HepG2 (cell line): ENCODE data around the gene BOLL. TPM values are rescaled to one million over a fixed set of nuclear protein-coding genes. Genes with fewer than 3 reads are reported as not detected.
A peak's percentile ranks its signal among the peaks of the same experiment; 100 is the strongest.

Experiments used
- CENPT ChIP-seq: sonication (generic); formaldehyde crosslinking; IDR thresholded peaks from 2 replicates; pipeline ENCODE4 v1.8.0; 2022; ENCODE audit warnings: low read depth, mild to moderate bottlenecking, moderate library complexity, missing genetic modification reagents
- NFKBIZ ChIP-seq: IDR thresholded peaks from 2 replicates; pipeline ENCODE4 v1.6.1; 2018; ENCODE audit warnings: missing genetic modification reagents, missing compliant biosample characterization
- PITX1 ChIP-seq: sonication (generic); formaldehyde crosslinking; IDR thresholded peaks from 2 replicates; pipeline ENCODE4 v1.5.1; 2020; ENCODE audit warnings: mild to moderate bottlenecking, missing genetic modification reagents
- TAF1 ChIP-seq: sonication (generic); formaldehyde crosslinking; IDR thresholded peaks from 2 replicates; pipeline ENCODE4 v1.4.0; 2020; ENCODE audit warnings: missing genetic modification reagents
- TOPORS ChIP-seq: sonication (generic); formaldehyde crosslinking; IDR thresholded peaks from 2 replicates; pipeline ENCODE4 v1.8.0; 2023; ENCODE audit warnings: mild to moderate bottlenecking, missing genetic modification reagents
- ZNF263 ChIP-seq: sonication (generic); formaldehyde crosslinking; IDR thresholded peaks from 2 replicates; pipeline ENCODE4 v1.4.0; 2020; ENCODE audit warnings: missing genetic modification reagents
- ZNF33A ChIP-seq: sonication (generic); formaldehyde crosslinking; IDR thresholded peaks from 2 replicates; pipeline ENCODE4 v1.5.1; 2020; ENCODE audit warnings: missing genetic modification reagents, mild to moderate bottlenecking, moderate library complexity, borderline replicate concordance
- ZNF567 ChIP-seq: sonication (generic); formaldehyde crosslinking; IDR thresholded peaks from 2 replicates; pipeline ENCODE4 v1.8.1; 2023; ENCODE audit warnings: mild to moderate bottlenecking, missing genetic modification reagents, borderline replicate concordance
- ZNF816 ChIP-seq: sonication (generic); formaldehyde crosslinking; IDR thresholded peaks from 2 replicates; pipeline ENCODE4 v1.8.0; 2022; ENCODE audit warnings: missing genetic modification reagents, mild to moderate bottlenecking, borderline replicate concordance
- ZNF883 ChIP-seq: sonication (generic); formaldehyde crosslinking; IDR thresholded peaks from 2 replicates; pipeline ENCODE4 v1.5.1; 2020; ENCODE audit warnings: mild to moderate bottlenecking, missing genetic modification reagents; ENCODE audit errors: not compliant biosample characterization
- polyA plus RNA-seq, 8 experiments: library from polyadenylated mRNA; depleted of rRNA in 3 of 8; stranded (reverse) in 7 of 8; unstranded in 1 of 8; fragments of >200 nt; fragmentation: Illumina TruSeq in 4 of 8; extraction: Trizol in 4 of 8; gene quantifications; 2 replicates each; pipeline versions ENCODE4 v1.2.1 to v1.2.3, GENCODE V29; 2011 to 2016; ENCODE audit warnings: low read depth in 4 of 8, missing spikeins in 1 of 8, mixed read lengths in 1 of 8; ENCODE audit not compliant: insufficient read depth in 1 of 8
- total RNA-seq, 5 experiments: library from RNA; depleted of rRNA; stranded (reverse); fragments of >200 nt; fragmentation: Illumina TruSeq; extraction: Trizol; gene quantifications; 2 replicates each; pipeline ENCODE4 v1.2.3, GENCODE V29; 2016; ENCODE audit warnings: low read depth in 1 of 5
- TF ChIP-seq, protein P1 (sequence below): IDR thresholded peaks from 2 replicates; pipeline ENCODE4 v1.6.1; 2016; ENCODE audit warnings: missing genetic modification reagents, missing compliant biosample characterization
- TF ChIP-seq, protein P2 (sequence below): sonication (generic); formaldehyde crosslinking; IDR thresholded peaks from 2 replicates; pipeline ENCODE4 v1.5.1; 2020; ENCODE audit warnings: missing genetic modification reagents, mild to moderate bottlenecking, borderline replicate concordance
- TF ChIP-seq, protein P3 (sequence below): sonication (generic); formaldehyde crosslinking; IDR thresholded peaks from 2 replicates; pipeline ENCODE4 v1.4.0; 2020; ENCODE audit warnings: missing genetic modification reagents
- TF ChIP-seq, protein P4 (sequence below): sonication (generic); formaldehyde crosslinking; IDR thresholded peaks from 2 replicates; pipeline ENCODE4 v1.5.0; 2020; ENCODE audit warnings: missing genetic modification reagents
- TF ChIP-seq, protein P5 (sequence below): sonication (generic); formaldehyde crosslinking; IDR thresholded peaks from 2 replicates; pipeline ENCODE4 v1.5.1; 2020; ENCODE audit warnings: missing genetic modification reagents, mild to moderate bottlenecking, borderline replicate concordance

The BOLL gene
- total and polyA plus RNA-seq, 2 of the 13 experiments (the other 11 are each of a cell fraction or from before 2014, with no cell fraction given) = not detected

DNA sequence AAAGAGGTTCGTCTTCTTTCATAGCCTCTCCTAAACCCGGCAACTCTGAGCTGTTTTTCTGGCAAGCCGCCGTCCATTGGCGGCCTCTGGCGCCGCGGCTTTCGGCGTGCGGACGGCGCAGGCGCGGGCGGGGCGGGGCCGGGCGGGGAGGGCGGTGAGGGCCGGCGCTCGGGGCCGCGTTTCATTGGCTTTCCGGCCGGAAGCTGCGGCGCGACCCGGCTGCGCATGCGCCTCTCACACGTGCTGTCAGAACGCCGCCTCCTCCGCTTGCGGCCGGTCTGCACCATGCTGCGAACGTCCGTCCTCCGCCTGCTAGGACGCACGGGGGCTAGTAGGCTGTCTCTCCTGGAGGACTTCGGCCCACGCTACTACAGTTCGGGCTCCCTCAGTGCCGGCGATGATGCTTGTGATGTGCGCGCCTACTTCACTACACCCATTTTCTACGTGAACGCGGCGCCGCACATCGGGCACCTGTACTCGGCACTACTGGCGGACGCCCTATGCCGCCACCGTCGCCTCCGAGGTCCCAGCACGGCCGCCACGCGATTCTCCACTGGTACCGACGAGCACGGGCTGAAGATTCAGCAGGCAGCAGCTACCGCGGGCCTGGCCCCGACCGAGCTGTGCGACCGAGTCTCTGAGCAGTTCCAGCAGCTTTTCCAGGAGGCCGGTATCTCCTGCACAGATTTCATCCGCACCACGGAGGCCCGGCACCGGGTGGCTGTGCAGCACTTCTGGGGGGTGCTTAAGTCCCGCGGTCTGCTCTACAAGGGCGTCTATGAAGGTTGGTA is 79.8 kb downstream of the BOLL start, which contains the start of gene MARS2 (continued):
- TF ChIP-seq NFKBIZ = 0 out of 2 replicates have a peak, but pooled peaks have one; percentile 20
- TF ChIP-seq, protein P1, sequence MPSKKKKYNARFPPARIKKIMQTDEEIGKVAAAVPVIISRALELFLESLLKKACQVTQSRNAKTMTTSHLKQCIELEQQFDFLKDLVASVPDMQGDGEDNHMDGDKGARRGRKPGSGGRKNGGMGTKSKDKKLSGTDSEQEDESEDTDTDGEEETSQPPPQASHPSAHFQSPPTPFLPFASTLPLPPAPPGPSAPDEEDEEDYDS = peak; percentile 75
- peak; percentile 60 for TF ChIP-seq ZNF883 (CRISPR knock-in tag)
- TF ChIP-seq TOPORS = no peak; the same call in 1 of the 2 replicates
- TF ChIP-seq PITX1 (CRISPR knock-in tag) = peak; percentile 43
- TF ChIP-seq CENPT = 0 out of 2 replicates have a peak, but pooled peaks have one; percentile 55
- peak; percentile 98 for TF ChIP-seq TAF1
- peak; percentile 82; the same call in 1 of the 2 replicates for TF ChIP-seq ZNF816
- TF ChIP-seq, protein P2, sequence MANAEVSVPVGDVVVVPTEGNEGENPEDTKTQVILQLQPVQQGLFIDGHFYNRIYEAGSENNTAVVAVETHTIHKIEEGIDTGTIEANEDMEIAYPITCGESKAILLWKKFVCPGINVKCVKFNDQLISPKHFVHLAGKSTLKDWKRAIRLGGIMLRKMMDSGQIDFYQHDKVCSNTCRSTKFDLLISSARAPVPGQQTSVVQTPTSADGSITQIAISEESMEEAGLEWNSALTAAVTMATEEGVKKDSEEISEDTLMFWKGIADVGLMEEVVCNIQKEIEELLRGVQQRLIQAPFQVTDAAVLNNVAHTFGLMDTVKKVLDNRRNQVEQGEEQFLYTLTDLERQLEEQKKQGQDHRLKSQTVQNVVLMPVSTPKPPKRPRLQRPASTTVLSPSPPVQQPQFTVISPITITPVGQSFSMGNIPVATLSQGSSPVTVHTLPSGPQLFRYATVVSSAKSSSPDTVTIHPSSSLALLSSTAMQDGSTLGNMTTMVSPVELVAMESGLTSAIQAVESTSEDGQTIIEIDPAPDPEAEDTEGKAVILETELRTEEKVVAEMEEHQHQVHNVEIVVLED (CRISPR knock-in tag) = peak; percentile 80; the same call in 1 of the 2 replicates
- TF ChIP-seq ZNF33A (CRISPR knock-in tag) = no peak
- TF ChIP-seq ZNF263 (CRISPR knock-in tag) = no peak
- TF ChIP-seq, protein P3, sequence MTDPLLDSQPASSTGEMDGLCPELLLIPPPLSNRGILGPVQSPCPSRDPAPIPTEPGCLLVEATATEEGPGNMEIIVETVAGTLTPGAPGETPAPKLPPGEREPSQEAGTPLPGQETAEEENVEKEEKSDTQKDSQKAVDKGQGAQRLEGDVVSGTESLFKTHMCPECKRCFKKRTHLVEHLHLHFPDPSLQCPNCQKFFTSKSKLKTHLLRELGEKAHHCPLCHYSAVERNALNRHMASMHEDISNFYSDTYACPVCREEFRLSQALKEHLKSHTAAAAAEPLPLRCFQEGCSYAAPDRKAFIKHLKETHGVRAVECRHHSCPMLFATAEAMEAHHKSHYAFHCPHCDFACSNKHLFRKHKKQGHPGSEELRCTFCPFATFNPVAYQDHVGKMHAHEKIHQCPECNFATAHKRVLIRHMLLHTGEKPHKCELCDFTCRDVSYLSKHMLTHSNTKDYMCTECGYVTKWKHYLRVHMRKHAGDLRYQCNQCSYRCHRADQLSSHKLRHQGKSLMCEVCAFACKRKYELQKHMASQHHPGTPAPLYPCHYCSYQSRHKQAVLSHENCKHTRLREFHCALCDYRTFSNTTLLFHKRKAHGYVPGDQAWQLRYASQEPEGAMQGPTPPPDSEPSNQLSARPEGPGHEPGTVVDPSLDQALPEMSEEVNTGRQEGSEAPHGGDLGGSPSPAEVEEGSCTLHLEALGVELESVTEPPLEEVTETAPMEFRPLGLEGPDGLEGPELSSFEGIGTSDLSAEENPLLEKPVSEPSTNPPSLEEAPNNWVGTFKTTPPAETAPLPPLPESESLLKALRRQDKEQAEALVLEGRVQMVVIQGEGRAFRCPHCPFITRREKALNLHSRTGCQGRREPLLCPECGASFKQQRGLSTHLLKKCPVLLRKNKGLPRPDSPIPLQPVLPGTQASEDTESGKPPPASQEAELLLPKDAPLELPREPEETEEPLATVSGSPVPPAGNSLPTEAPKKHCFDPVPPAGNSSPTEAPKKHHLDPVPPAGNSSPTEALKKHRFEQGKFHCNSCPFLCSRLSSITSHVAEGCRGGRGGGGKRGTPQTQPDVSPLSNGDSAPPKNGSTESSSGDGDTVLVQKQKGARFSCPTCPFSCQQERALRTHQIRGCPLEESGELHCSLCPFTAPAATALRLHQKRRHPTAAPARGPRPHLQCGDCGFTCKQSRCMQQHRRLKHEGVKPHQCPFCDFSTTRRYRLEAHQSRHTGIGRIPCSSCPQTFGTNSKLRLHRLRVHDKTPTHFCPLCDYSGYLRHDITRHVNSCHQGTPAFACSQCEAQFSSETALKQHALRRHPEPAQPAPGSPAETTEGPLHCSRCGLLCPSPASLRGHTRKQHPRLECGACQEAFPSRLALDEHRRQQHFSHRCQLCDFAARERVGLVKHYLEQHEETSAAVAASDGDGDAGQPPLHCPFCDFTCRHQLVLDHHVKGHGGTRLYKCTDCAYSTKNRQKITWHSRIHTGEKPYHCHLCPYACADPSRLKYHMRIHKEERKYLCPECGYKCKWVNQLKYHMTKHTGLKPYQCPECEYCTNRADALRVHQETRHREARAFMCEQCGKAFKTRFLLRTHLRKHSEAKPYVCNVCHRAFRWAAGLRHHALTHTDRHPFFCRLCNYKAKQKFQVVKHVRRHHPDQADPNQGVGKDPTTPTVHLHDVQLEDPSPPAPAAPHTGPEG (CRISPR knock-in tag) = no peak
- TF ChIP-seq, protein P4, sequence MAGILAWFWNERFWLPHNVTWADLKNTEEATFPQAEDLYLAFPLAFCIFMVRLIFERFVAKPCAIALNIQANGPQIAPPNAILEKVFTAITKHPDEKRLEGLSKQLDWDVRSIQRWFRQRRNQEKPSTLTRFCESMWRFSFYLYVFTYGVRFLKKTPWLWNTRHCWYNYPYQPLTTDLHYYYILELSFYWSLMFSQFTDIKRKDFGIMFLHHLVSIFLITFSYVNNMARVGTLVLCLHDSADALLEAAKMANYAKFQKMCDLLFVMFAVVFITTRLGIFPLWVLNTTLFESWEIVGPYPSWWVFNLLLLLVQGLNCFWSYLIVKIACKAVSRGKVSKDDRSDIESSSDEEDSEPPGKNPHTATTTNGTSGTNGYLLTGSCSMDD (CRISPR knock-in tag) = no peak
- TF ChIP-seq ZNF567 = no peak; the same call in 1 of the 2 replicates
- TF ChIP-seq, protein P5, sequence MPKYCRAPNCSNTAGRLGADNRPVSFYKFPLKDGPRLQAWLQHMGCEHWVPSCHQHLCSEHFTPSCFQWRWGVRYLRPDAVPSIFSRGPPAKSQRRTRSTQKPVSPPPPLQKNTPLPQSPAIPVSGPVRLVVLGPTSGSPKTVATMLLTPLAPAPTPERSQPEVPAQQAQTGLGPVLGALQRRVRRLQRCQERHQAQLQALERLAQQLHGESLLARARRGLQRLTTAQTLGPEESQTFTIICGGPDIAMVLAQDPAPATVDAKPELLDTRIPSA (CRISPR knock-in tag) = no peak; the same call in 1 of the 2 replicates
